OCI-LY3 (cell line): Measurements from ENCODE around the gene CLIC6.

Source experiments
- H2AFZ ChIP-seq: fragments of 200-600, 300-600 bp; shearing (Covaris generic); 2 replicates; pipeline ENCODE4 v1.6.0; 2014; ENCODE audit warnings: antibody characterized with exemption, low read depth, low read length
- H3K27ac ChIP-seq: fragments of 200-600, 300-600 bp; sonication (generic); 2 replicates; pipeline ENCODE4 v1.5.1; 2014; ENCODE audit warnings: mild to moderate bottlenecking, low read length, moderate library complexity, mixed read lengths
- H3K27me3 ChIP-seq: fragments of 200-600, 300-600 bp; sonication (generic); 2 replicates; pipeline ENCODE4 v1.6.1; 2014; ENCODE audit warnings: low read depth, low read length, mixed read lengths
- H3K36me3 ChIP-seq: fragments of 200-600, 300-600 bp; sonication (generic); replicated peaks from 2 replicates; pipeline ENCODE3; 2014; ENCODE audit warnings: low read depth, low read length, mixed read lengths
- H3K4me1 ChIP-seq: fragments of 300-600, 200-600 bp; sonication (generic); 2 replicates; pipeline ENCODE4 v1.6.1; 2014; ENCODE audit warnings: low read length, mixed read lengths
- H3K4me2 ChIP-seq: fragments of 200-600, 300-600 bp; sonication (generic); 2 replicates; pipeline ENCODE4 v1.6.1; 2014; ENCODE audit warnings: low read length, mixed read lengths
- H3K4me3 ChIP-seq: fragments of 300-600, 200-600 bp; sonication (generic); 2 replicates; pipeline ENCODE4 v1.5.1; 2014; ENCODE audit warnings: antibody characterized with exemption, mild to moderate bottlenecking, low read length, moderate library complexity
- H3K79me2 ChIP-seq: fragments of 300-600, 200-600 bp; shearing (Covaris generic); 2 replicates; pipeline ENCODE4 v1.6.1; 2014; ENCODE audit warnings: mild to moderate bottlenecking, low read length, mixed read lengths
- H3K9ac ChIP-seq: fragments of 300-600, 200-600 bp; shearing (Covaris generic); 2 replicates; pipeline ENCODE4 v1.6.0; 2014; ENCODE audit warnings: mild to moderate bottlenecking, low read length, moderate library complexity
- H3K9me3 ChIP-seq: fragments of 200-600, 300-600 bp; shearing (Covaris generic); 2 replicates; pipeline ENCODE4 v1.6.1; 2014; ENCODE audit warnings: low read length, mixed read lengths; ENCODE audit not compliant: insufficient read depth
- H4K20me1 ChIP-seq: fragments of 200-600, 300-600 bp; sonication (generic); 2 replicates; pipeline ENCODE4 v1.6.1; 2016; ENCODE audit warnings: low read length, mixed read lengths; ENCODE audit not compliant: insufficient read depth
- EZH2phosphoT487 ChIP-seq: fragments of 200-600 bp; shearing (Covaris generic); IDR thresholded peaks from 2 replicates; pipeline ENCODE4 v1.6.1; 2018; ENCODE audit warnings: antibody characterized with exemption, mixed run types, low read depth
- TF ChIP-seq, protein P1 (sequence below): fragments of 200-600, 300-600 bp; sonication (generic); IDR thresholded peaks from 2 replicates; pipeline ENCODE4 v1.5.1; 2014; ENCODE audit warnings: antibody characterized with exemption, low read length, low read depth

The CLIC6 gene

GRCh38 chr21:34692458-34693020 is 23.7 kb downstream of the CLIC6 start:
- Histone ChIP-seq H2AFZ (peak overlapping the region; percentile 47; the same call in 1 of the 2 replicates), H3K9ac (peak overlapping the region; percentile 57), H4K20me1 (no peaks in the 10 kb centered on the region), H3K27ac (peak overlapping the region; percentile 68), H3K4me2 (peak overlapping the region; percentile 87), H3K79me2 (no peaks in the 10 kb centered on the region), H3K27me3 (no peaks in the 10 kb centered on the region), H3K9me3 (no peaks in the 10 kb centered on the region), H3K36me3 (no peaks in the 10 kb centered on the region), H3K4me1 (peaks cover 49% of the 10 kb centered on the region), H3K4me3 (peak overlapping the region; percentile 66)
- TF ChIP-seq, protein P1, sequence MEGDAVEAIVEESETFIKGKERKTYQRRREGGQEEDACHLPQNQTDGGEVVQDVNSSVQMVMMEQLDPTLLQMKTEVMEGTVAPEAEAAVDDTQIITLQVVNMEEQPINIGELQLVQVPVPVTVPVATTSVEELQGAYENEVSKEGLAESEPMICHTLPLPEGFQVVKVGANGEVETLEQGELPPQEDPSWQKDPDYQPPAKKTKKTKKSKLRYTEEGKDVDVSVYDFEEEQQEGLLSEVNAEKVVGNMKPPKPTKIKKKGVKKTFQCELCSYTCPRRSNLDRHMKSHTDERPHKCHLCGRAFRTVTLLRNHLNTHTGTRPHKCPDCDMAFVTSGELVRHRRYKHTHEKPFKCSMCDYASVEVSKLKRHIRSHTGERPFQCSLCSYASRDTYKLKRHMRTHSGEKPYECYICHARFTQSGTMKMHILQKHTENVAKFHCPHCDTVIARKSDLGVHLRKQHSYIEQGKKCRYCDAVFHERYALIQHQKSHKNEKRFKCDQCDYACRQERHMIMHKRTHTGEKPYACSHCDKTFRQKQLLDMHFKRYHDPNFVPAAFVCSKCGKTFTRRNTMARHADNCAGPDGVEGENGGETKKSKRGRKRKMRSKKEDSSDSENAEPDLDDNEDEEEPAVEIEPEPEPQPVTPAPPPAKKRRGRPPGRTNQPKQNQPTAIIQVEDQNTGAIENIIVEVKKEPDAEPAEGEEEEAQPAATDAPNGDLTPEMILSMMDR, result no peak
- no peak for TF ChIP-seq EZH2phosphoT487

- peak overlapping the region; percentile 68 for H3K27ac ChIP-seq
- H2AFZ ChIP-seq, result peak overlapping the region; percentile 58; the same call in 1 of the 2 replicates
- TF ChIP-seq, protein P1, result peak; percentile 76
- TF ChIP-seq EZH2phosphoT487, result no peak
- H3K4me3 ChIP-seq, result peak overlapping the region; percentile 66
- peaks cover 49% of the 10 kb centered on the region for H3K4me1 ChIP-seq
- peak overlapping the region; percentile 57 for H3K9ac ChIP-seq
- H3K27me3 ChIP-seq, result no peaks in the 10 kb centered on the region
- no peaks in the 10 kb centered on the region for H4K20me1 ChIP-seq
- H3K79me2 ChIP-seq, result no peaks in the 10 kb centered on the region
- H3K4me2 ChIP-seq, result peak overlapping the region; percentile 87
- no peaks in the 10 kb centered on the region for H3K9me3 ChIP-seq
- no peaks in the 10 kb centered on the region for H3K36me3 ChIP-seq
Measured at GRCh38 chr21:34693192-34693810, 24.5 kb downstream of the CLIC6 start.

DNA sequence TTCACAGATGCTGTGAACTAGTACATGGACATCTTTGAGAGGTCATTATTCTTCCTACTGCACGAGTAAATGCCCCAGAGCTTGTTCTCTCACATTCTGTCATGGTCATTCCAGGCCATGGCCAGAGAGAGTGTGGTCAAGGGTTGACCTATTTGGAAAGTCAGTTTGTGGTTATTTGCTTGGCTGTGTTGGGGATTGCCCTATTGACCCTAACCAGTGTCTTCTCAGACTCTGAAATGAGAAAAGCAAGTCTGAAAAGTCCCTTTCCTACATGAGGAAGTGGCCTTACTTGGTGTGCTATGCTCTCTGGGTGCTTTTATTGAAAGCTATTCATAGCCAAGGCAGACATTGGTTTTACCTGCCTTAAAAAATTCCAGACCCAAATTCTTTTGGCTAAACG is 26.6 kb downstream of the CLIC6 start:
- peak overlapping the region; percentile 48 for H3K27ac ChIP-seq
- H2AFZ ChIP-seq, result peak overlapping the region; percentile 64; the same call in 1 of the 2 replicates
- no peaks in the 10 kb centered on the region for H3K9me3 ChIP-seq
- no peaks in the 10 kb centered on the region for H3K79me2 ChIP-seq
- H3K27me3 ChIP-seq, result no peaks in the 10 kb centered on the region
- TF ChIP-seq, protein P1, result no peak
- no peak for TF ChIP-seq EZH2phosphoT487
- 0 out of 2 replicates have a peak overlapping the region, but pooled peaks have one; percentile 22 for H3K4me3 ChIP-seq
- no peaks in the 10 kb centered on the region for H3K36me3 ChIP-seq
- peaks cover 49% of the 10 kb centered on the region for H3K4me1 ChIP-seq
- peak overlapping the region; percentile 64 for H3K4me2 ChIP-seq
- no peaks in the 10 kb centered on the region for H4K20me1 ChIP-seq
- peak overlapping the region; percentile 33; the same call in 1 of the 2 replicates for H3K9ac ChIP-seq

DNA sequence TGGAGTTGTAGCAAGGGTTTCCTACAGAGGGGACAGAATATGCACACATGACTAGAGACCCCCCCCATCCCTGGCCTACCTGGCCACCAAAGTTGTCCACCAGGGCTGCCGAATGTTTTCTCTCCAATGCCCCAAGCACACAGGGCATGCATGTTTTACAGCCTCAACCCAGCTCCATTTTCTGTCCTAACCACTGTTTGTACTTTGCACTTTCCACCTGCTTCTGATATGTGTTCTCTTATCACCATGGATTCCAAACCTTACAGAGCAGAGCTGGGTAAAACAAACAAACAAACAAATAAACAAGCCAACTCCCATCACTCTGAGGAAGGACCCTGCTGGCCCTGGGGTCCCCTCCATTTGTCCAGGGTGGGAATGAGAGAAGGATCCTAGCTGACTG is 27.3 kb downstream of the CLIC6 start:
- peaks cover 50% of the 10 kb centered on the region for H3K4me1 ChIP-seq
- H3K9ac ChIP-seq, result no peak overlapping the region
- H3K4me3 ChIP-seq, result no peak overlapping the region
- no peak for TF ChIP-seq EZH2phosphoT487
- TF ChIP-seq, protein P1, result no peak
- peak overlapping the region; percentile 64; the same call in 1 of the 2 replicates for H3K4me2 ChIP-seq
- no peak overlapping the region for H2AFZ ChIP-seq
- no peaks in the 10 kb centered on the region for H4K20me1 ChIP-seq
- H3K79me2 ChIP-seq, result no peaks in the 10 kb centered on the region
- no peak overlapping the region for H3K27ac ChIP-seq
- no peaks in the 10 kb centered on the region for H3K36me3 ChIP-seq
- H3K27me3 ChIP-seq, result no peaks in the 10 kb centered on the region
- H3K9me3 ChIP-seq, result no peaks in the 10 kb centered on the region
